Non-pigmented ciliary epithelial cell (primary cell): ENCODE measurements around the gene SPAAR.
"Not testable (repeated sequence)": the region's sequence is repeated elsewhere in the genome, so short reads cannot be mapped to it uniquely, and the experiment has no call there.

Source experiments
- DNase-seq: peaks from one replicate; pipeline ENCODE4 v3.0.0-alpha.2; 2010; ENCODE audit warnings: low read depth

SPAAR gene, protein sequence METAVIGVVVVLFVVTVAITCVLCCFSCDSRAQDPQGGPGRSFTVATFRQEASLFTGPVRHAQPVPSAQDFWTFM

DNA sequence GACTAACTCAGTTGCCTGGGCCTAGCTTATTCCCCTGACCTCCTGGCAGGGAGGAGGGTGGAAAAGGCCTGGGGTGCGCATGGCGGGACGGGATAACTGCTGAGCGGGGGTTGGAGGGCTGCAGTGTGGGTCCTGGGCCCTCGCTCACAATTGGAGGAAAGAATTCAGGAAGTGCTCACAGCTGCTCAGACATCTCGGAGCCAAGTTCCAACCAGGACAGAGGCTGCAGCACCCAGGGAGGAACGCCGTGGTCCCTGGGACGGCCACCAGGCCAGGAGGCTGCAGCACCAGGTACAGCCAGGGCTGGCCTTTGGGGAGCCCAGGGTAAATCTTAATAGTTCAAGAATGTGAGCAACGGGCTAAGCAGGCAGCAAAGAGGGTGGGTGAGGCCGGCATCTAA, at the start of gene SPAAR:
Gene SPAAR (plus strand): TSS at position 217 of the 400 bp plus-strand sequence. CDS start 974 bp downstream, outside the sequence.
- DNase-seq = no peak

DNA sequence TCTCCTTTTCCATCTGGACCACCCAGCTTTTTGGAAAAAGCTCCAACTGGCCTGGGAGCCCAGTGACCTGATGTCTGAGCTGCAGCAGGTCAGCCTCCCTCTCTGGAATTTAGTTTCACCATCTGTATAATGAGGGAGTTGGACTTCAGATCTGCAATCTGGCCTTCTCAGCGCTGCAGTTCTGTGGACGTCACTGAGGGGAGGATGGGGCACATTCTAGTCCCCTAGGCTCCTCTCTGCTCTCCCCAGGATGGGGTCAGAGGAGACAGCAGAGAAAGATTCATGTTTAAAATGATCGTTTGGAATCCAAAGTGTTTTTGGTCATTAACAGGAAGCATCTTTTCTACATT, 49.3 kb upstream of the SPAAR start:
- no peak for DNase-seq

DNA sequence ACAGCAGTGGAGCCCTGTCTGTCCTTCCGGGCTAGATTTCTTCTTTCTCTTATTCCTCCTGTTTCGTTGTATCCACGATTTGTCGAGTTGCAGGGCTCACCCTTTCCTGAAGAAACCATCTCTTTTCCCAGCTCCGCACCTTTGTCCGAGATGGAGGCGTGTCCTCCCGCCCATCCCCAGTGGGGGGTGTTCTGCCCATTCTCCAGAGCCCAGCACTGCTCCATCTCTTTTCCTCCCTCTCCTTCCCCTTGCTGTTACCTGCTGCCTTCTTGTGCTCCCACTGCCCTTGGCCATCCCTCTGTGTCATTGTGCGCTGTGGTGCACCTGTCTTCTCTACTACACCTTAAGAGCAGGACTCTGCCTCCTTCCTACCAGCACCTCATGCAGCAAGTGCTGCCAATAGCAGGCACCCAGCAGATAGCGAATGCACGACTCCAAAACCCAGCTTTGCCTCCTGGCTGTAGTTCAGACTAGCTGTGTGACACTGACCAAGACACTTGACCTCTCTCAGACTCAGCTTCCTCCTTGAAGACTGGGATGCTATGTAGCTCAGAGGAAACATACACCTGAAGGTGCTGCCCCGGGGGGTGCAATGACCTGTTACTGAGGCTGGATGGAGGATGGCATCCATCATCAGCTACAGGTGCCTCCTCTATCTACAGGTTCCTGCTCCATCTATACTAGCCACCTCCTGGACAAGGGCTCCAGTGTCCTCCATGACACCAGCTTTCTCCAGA, 48.0 kb upstream of the SPAAR start:
- no peak for DNase-seq

DNA sequence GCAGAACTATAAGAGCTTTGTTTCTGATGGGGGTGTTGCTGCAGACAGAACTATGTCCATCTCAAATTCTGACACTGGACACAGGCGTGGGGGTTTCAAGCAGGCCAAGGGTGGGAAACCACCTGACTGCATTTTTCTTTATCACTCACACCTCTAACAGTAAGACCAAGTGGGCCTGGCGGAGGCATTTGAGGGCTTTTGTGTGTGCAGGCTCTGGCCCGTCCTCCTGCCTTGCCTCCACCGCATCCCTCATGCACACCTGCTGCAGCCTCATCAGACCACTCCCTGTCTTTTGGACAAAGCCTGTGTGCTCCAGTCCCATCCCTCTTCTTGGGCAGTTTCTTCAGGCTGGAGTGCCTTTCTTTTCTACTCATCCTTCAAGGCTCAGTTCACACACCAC, 47.0 kb upstream of the SPAAR start:
- no peak for DNase-seq

DNA sequence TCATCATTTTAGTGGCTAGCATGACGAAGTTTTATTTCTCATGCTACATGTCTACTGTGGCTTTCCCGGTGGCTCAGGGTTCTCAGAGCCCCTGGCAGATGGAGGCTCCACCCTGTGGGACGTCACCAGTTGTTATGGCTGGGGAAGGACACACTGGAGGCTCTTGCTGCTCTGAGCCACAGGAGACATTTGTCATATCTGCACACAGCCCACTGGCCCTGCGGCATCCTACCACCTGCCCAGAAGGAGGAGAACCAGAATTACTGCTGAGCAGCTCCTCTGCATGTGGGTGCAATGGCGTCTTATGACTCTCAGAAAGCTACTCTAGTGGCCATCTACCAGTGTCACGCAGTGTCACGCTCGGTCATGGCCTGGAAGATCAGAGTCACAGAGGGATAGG, 45.7 kb upstream of the SPAAR start:
- DNase-seq = no peak

DNA sequence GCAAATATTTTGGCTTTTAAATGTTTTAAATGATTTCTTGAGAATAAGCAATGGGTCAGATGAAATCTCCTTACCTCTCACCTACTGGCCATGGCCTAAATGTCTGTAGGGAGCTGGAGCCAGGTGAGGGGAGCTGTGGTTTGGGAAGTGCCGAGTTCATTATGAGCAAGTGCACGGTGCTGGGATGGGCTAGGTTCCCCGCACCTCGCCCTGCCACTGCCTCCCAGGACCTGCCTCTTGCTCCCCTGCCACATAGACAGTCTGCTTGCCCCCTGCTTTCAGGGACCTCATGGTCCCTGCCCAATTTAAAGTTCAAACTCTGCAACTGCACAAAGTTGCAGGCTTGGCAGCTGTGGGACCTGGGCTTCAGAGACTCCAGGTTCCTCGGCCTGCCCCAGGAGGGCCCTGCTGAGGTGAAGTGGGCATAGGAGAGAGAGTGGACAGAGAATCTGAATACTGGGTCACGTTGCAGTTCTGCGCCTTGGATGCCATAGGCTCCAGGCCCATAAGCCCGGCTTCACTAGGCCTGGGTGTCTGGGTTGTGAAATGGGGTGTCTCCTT, 44.5 kb upstream of the SPAAR start:
- no peak for DNase-seq

DNA sequence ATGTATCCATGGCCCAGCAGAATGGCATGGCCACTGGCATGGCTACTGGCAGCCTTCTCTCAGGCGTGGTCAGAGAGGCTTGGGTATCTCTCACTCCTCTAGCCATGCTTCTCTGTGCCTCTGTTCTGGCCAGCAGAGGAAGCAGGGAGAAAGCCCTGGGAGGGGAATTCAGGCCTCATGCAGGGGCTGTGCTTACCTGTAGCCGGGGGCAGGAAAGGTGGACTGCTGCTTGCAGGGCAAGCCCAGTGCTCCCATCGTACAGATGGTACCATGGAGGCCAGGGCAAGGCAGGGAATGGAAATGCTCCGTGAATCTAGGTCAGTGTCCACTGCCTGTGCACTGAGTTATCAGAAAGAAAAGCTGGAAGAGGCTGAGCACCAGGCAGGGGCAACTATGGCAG, 41.8 kb upstream of the SPAAR start:
- no peak for DNase-seq

DNA sequence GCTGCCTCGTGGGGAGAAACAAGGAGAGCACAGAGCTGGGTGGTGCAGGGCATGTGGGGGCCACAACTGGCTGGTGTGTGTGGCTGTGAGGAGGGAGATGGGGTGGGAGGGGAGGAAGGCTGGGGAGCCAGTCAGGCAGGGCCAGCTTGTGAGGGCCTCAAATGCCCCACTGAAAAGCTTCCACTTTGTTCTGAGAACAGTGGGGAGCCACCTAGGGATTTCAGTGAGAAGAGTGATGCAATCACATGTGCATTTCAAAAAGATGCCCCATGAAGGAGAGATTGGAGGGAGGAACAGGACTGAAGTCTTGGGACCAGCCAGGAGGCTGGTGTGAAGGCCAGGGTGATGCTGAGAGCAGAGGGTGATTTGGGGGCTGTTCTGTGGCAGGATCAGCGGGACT, 40.4 kb upstream of the SPAAR start:
- no peak for DNase-seq

DNA sequence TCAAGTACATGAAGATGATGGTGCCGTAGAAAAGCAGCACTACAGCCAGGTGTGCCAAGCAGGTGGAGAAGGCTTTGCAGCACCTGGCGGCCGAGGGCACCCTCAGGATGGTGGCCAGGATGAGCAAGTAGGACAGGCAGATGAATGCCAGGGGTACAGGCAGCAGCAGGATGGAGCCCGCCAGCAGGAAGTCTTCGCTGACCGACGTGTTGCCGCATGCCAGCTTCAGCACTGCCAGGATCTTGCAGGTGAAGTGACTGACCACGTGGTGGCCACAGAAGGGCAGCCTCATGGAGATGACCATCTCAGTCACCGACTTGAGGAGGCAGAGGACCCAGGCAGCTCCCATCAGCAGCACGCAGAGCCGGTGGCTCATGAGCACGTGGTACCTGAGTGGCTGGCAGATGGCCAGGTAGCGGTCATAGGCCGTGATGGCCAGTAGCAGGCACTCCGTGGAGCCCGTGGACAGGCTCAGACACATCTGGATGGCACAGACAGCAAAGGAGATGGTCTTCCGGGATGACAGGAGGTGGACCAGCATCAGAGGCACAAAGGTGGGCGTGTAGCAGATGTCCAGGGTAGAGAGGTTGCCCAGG, 39.6 kb upstream of the SPAAR start:
- no peak for DNase-seq

DNA sequence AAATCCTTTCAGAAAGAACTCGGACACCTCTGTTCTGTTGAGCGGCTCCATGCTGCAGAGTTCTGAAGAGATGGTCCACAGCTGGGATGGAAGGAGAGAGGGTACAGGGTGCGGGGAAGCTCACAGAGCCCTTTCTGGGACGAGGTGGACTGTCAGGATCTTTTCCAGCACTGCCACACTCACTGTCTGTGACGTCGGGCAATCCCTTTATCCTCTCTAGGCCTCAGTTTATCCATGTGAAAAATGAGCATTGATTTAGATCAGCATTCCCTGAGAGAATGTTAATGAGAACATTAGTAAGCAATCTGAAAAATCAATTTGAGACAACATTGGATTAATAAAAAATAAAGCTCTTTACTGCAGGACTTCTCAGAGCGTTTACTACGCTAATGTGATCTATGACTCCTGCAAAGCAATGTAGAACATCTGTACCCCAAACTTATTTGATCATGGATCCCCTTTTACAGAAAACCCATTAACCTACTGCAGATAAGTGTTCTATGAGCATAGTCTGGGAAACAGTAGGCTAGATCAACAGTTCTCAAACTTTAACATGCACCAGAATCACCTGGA, 38.9 kb upstream of the SPAAR start, which contains the start of gene OR13J1:
Gene OR13J1 (minus strand): TSS at position 51 of the 573 bp plus-strand sequence. CDS start 0 bp downstream, at position 51.
- DNase-seq = no peak

DNA sequence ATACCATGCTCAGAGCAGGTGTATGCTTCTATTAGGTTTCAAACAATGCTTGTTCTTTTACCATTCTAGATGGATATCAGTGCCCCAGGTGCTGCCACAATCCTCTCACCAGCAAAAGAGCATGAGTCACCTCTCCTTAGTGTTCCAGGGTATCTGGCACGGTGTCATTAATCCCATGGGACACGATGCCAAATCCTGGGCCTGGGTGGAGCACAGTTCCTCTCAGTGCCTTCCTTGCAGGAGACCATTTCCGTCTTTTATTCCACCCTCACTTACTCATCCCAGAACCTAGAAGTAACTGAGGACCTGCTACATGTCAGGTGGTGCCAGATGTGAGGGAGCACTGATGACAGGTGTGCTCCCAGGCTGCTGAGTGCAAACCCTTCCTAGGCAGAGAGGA, 37.7 kb upstream of the SPAAR start:
- DNase-seq = no peak

DNA sequence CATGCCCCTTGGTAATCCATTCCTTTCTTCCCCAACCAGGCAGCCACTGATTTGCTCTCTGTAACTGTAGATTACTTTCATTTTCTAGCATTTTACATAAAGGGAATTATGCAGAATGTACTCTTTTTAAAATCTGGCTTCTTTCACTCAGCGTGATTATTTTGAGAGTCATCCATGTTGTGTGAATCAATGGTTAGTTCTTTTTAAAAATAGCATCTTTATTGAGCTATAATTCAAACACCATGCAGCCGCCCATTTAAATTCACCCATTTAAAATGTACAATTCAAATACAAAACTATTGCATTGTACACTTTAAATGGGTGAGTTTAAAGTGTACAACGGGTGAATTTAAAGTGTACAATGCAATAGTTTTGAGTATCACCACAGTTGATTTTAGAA, 36.8 kb upstream of the SPAAR start:
- DNase-seq = no peak

DNA sequence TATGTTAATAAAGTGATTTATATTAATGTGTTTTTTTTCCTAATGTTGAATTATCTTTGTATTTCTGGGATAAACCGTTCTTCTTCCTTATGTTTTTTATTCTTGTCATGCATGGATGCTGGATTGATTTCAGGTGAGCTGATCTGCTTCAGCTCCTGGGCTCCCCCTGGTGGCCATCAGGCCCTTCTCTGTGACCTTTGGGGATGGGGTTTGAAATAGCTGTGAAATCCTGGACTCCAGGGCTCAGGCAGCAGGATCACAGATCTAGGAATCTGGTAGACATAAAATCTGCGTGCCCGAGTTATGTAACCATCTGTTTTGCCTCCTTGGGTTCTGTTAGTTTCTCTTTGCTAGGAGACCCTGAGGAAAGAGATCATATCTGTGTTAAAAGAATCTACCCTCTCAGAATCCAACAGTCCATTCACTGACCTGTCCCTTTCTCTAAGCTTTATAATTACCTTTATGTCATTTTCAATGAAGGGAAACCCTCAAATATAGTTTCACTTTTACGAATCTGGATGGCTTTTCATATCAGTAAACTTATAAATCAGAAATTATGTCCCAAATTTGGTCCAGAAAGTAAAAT, 26.9 kb upstream of the SPAAR start:
- peak; percentile 19 for DNase-seq

DNA sequence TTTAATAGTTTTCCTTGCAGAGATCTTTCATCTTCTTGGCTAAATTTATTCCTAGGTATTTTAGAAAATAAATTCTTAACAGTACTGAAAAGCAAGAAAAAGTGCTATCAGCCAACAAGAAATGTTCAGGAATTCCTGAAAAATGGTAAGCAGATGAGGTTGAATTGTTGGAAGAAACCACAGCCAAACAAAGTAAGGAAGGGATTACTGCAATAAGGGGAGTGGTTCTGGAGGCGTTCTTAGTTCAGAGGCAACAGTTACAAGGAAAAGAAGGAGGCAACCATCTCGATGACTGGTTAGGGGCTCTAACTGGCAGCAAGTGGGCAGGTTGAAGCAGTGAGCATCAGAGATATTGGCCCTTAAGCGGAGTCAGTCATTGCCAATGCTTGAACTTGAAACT, 26.3 kb upstream of the SPAAR start:
- no peak for DNase-seq

DNA sequence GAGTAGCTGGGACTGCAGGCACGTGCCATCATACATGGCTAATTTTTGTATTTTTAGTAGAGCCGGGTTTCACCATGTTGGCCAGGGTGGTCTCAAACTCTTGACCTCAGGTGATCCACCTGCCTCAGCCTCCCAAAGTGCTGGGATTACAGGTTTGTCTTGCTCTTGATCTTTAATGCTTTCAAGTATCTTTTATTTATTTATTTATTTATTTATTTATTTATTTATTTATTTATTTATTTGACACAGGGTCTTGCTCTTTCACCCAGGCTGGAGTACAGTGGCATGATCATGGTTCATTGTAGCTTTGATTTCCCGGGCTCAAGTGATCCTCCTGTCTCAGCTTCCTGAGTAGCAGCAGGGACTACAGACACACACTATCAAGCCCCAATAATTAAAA, 24.4 kb upstream of the SPAAR start:
- DNase-seq = not testable (repeated sequence)

DNA sequence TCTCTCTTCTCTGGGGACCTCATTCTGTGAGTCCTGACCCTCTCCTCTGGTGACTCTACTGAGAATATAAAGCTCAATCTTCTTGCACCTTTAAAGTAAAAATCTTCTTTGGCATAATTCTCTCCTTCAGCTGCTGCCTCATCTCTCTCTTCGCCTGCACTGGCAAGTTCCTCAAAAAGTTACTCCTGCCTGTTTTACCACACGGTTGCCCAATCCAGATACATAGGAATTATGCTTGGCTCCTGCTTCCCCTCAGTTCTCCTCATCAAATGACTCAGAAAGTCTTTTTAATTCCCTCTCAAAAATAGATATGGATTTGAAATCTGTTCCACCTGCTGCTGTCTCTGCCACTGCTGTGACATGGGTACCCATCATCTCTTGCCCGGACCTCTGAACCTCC, 17.6 kb upstream of the SPAAR start:
- no peak for DNase-seq

DNA sequence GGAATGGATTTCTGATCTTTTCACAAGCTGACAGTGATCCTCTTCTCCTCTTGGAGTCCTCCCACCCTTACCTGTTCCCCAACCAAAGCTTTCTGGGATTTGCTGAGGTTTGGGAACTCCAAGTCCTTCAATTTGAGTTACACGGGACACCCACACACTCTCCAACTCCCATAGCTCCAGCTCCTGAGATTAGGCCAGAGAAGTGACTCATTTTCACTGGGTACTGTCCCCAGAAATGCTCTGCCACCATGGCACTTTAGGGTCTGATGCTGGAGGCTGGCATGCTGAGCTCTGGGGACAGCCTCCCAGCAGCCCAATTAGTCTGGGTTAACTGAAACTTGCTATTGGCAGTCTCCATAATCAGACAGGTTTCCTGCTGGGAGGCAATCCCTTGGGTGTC, 17.2 kb upstream of the SPAAR start:
- DNase-seq = no peak

DNA sequence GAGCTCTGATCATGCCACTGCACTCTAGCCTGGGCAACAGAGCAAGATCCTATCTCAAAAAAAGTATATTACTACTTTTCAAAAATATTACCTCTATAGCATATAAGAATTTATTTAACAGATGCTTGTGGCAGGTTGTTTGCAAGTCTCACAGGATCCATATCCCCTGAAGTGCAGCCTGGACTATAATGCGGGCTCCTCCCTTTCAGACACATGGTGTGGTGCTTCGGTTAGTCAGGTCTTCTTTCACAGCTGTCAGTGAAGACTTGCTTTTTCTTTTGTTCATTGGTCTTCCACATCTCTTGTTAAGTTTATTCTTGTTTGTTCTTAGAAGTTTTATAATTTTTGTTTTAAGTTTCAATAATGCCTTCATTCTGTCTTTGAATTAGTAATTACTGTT, 12.7 kb upstream of the SPAAR start:
- no peak for DNase-seq

DNA sequence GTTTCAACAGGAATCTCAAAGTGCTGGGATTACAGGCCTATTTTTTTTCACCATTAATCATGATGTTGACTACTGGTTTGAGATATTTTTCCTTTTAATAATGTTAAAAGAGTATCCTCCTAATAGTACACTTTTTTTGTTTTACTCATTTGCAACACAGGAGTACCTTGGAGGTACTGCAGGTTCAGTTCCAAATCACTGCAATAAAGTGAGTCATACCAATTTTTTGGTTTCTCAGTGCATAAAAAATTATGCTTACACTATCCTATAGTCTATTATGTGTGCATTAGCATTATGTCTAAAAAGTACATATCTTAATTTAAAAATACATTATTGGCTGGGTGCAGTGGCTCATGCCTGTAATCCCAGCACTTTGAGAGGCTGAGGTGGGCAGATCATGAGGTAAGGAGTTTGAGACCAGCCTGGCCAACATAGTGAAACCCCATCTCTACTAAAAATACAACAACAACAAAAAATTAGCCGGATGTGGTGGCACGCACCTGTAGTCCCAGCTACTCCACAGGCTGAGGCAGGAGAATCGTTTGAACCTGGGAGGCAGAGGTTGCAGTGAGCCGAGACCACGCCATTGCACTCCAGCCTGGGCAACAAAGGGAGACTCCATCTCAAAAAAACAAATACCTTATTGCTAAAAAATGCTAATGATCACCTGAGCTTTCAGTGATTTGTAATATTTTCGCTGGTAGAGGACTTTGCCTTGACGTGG, 11.8 kb upstream of the SPAAR start:
- DNase-seq = not testable (repeated sequence)

DNA sequence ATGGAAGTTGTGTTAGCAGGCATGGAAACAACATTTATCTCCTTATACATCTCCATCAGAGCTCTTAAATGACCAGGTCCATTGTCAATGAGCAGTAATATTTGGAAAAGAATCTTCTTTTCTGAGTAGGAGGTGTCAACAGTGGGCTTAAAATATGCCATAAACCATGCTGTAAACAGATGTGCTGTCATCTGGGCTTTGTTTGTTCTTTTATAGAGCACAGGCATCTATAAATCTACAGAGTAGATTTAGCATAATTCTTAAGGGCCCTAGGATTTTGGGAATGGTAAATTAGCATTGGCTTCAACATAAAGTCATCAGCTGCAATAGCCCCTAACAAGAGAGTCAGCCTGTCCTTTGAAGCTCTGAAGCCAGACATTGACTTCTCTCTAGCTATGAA, 11.0 kb upstream of the SPAAR start:
- no peak for DNase-seq

DNA sequence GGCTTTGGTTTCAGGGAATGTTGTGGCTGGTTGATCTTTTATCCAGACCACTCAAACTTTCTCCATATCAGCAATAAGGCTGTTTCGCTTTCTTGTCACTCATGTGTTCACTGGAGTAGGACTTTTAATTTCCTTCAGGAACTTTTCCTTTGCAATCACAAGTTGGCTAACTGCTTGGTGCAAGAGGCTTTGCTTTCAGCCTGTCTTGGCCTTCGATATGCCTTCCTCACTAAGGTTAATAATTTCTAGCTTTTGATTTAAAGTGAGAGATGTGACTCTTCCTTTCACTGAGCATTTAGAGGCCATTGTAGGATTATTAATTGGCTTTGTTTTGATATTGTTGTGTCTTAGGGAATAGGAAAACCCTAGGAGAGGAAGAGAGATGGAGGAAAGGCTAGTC, 10.3 kb upstream of the SPAAR start:
- no peak for DNase-seq

DNA sequence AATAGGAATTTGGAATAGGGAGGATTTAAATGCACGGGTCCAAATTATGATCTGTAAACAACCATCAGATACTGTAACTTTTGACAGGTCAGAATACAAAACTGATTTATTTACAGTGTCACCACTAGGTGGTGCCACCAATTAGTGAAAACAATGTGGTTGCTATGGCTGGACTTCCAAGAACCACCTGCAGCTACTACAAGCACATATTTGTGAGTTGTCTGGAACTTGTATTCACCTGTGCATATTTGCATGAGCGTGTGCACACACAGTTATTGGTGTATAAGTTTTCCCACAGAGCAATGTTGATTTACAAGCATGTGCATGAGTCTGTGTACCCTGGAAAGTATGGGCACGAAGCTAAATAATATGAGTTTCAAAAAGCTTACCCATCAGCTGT, 6.2 kb upstream of the SPAAR start:
- no peak for DNase-seq
